Activated T-cell treated with anti-CD3 and anti-CD28 coated beads, Interleukin-2, amount 50 U/mL, for 1 hour (primary cell): Measurements from ENCODE around the gene PRICKLE4.
"Not testable (repeated sequence)": the region's sequence is repeated elsewhere in the genome, so short reads cannot be mapped to it uniquely, and the experiment has no call there.

Experiments
- DNase-seq: peaks from one replicate; pipeline ENCODE4 v3.0.0-alpha.2; 2020

The PRICKLE4 gene

GRCh38 chr6:41746107-41746506, 34.5 kb upstream of the PRICKLE4 start:
- no peak for DNase-seq

GRCh38 chr6:41747256-41748101, 33.1 kb upstream of the PRICKLE4 start, which contains the start of gene PGC:
TSS of gene PGC (minus strand) at chr6:41747397. CDS start at chr6:41747334, 63 bp downstream.
- no peak for DNase-seq

DNA sequence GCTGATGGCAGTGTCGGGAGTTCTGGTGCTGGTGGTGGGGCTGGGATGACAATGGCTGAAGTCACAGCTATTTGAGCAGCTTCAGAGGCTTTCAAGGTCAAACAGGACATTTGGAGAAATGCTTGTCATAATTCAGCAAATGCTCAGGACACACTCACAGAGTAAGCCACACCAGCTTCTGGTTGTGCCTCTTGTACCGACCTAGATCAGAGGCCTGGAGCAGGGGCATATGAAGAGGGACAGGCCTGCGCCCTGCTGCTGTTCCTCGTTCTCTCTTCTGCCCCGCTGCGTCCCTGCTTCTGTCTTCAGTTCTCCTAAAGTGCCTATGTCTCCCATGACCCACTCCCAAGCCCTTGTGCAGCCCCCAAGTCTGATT, 32.5 kb upstream of the PRICKLE4 start:
- DNase-seq: no peak

DNA sequence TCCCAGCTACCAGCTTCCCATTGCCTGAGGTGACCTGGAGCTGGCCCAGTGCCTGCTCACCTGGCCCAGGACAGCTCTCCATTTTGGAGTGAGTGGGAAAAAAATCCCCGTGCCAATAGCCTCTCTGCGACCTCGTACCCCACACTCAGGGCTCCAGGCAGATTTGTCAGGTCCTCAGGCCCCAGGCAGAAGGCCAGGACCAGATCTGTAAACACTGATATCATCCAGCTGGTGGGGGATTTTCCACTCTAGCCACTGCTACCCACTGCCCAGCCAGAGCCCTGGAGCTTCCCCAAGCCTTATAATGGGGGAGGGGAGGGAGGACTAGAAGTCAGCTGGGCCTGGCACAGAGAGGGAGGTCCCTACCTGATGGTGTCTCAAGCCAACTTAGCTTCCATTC, 32.0 kb upstream of the PRICKLE4 start:
- DNase-seq: no peak

- DNase-seq: no peak
Observed at GRCh38 chr6:41750374-41750773, 30.2 kb upstream of the PRICKLE4 start.

DNA sequence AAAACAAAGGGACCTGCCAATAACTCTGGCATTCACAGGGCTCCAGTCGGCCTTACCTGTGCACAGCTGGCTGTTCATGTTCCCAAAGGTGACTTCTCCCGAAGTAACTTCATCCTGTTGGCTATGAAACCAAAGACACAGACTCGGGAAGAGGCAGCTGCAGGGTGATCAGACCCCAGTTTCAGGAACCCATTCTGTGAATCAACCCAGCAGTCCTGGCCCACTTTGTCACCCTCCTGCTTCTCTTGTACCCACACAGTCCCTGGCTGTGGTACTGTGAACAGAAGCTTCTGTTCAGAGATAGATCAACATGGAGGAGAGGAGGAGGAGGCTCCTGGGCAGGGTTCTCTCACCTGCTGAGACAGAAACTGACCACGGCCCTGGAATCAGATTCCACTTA, 24.7 kb upstream of the PRICKLE4 start:
- DNase-seq: no peak

DNA sequence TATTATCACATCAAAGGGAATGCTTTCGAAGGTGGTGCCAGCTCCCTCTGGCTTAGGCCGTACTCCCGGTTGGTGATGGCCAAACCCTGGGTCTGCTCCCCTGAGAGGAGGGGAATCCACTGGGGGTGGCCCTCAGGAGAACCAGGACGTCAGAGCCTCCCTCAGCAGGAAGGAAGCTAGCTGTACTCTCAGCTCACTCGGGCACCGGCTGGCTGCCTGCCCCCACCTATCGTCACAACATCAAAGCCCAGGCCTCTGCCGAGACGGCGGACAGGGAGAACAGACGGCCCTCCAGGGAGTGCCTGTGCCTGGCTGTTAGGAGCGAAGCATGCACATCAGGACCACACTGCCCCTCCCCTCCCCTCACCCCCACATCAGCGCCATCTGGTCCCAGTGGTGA, 24.2 kb upstream of the PRICKLE4 start:
- DNase-seq: no peak

DNA sequence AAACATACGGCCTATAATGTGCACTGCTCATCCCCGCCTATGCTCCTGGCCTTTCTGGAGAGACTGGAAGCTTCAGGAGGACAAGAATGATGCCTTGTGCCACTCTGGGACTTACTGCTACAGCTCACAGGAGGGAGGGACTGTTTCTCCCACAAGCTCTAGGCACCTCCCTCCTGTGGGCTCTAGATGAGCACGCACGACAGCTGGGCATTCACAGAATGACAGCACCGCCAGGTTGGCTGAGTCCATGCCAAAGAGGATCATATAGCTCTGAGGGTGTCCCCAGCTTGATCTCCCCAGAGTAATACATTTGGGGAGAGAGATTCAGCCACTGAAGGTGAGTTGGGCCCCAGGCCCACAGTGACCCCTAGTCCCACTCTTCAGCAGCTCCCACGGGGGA, 23.3 kb upstream of the PRICKLE4 start:
- no peak for DNase-seq

DNA sequence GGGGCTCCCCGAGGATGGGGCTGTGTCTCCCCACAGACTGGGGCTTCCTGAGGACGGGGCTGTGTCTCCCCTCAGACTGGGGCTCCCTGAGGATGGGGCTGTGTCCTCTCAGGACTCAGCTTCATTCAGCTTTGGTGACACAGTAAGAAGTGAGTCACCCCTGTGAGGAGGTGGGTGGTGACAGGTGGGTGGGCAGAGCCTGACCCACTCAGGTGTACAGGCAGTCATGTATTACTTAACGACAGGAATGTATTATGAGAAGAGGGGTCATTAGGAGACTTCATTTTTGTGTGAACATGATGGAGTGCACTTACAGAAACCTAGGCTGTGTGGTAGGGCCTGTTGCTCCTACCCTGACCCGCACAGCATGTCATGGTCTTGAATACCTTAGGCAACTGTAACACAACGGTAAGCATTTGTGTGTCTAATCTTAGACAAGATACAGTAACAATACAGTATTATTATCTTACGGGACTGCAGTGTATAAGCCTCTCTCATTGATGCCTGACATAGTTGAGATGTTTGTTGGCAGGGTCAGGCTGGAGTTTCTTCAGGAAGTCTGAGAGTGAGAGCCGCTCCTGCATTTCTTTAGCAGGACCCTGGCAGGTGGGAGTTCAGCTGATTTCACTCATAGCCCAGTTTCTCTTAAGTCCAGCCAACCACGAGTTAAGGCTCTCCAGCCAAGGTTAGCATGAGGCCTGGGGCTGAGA, 22.5 kb upstream of the PRICKLE4 start:
- no peak for DNase-seq

- no peak for DNase-seq
Observed at GRCh38 chr6:41758641-41759035, 21.9 kb upstream of the PRICKLE4 start.

DNA sequence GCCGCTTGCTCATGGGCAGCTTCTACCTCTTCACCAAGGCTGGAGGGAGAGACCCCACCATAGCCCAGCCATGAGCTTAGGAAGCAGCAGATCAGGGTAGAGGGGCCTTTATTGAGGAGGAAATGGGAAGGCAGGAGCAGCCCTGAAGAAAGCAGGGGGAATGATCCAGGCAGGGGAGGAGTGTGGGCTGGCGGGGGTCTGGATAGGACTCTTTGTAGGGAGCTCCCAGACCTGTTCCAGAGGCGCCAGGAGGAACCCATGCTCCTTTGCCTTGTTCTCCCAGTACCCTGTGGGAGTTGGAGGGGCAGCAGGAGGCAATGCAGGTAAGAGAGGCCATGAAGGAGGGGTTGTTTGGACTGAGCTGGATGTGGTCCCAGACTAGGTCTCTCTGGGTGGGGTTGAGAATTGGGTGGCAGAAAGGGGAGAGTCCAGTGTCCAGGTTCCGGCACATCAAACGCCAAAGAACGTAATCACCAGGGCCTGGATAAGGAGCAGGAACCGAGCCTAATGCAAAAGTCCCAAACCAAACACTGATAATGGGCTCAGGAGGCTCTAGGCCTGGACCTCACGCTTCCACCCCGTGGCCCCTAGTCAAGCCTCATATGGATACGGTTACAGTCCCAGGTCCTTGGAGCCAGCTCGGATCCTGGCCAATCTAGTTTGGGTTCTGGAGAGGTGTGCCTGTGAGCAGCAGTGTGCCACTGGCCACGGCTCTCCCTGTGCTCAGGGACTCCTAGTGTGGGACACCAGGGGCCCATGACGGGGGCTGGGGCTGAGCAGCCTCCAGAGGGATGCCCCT, 21.3 kb upstream of the PRICKLE4 start:
- no peak for DNase-seq

DNA sequence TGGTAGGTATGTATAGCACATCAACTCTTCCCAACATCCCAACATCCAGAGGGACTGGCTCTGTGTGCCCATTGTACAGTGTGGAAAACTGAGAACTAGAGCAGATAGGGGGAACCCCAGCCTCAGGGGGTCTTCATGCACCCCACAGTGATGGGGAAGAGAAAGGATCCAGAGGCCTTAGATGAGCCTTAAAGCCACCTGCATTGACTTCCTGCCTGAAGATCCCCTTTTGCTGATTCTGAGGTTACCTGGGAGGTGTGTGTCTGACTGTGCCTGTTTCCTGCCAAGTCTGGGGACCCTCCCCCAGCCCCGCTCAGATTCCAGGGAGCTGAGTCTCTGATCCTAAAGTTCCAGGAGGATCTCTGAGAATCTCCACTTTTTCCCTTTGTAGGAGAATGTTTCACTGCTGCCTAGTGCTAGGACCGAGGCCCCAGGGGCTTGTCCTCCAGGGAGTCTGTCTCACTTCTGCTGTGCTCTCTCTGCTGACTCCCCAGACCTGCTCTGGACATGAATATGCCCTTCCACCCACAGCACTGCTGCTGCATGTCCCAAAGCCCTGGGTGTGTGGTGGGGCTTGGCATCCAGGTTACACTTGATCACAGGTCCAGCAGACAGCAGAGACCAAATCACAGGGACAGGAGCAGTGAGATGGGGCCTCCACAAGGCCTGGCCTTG, 20.5 kb upstream of the PRICKLE4 start:
- DNase-seq: no peak

DNA sequence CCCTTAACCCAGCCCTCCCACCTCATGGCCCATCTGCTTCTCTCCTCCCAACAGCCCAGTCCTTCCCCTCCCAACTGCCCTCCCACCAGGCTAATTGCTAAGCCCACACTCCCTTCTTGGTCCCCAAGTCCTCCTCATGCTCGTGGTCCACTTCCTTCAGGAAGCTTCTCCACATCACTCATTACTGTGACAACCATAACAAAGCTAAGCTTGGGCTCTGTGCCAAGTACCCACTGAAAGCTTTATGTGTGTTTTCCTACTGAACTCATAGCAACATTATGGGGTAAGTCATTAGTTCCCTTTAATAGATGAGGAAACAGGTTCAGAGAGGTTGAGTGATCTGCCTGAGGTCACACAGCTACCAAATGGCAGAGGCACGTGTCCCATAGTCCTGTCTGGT, 17.1 kb upstream of the PRICKLE4 start:
- DNase-seq: no peak

GRCh38 chr6:41766043-41766664, 14.4 kb upstream of the PRICKLE4 start:
- not testable (repeated sequence) for DNase-seq

GRCh38 chr6:41767112-41767833, 13.3 kb upstream of the PRICKLE4 start:
- no peak for DNase-seq

- no peak for DNase-seq
Observed at GRCh38 chr6:41768545-41769308, 11.9 kb upstream of the PRICKLE4 start.

DNA sequence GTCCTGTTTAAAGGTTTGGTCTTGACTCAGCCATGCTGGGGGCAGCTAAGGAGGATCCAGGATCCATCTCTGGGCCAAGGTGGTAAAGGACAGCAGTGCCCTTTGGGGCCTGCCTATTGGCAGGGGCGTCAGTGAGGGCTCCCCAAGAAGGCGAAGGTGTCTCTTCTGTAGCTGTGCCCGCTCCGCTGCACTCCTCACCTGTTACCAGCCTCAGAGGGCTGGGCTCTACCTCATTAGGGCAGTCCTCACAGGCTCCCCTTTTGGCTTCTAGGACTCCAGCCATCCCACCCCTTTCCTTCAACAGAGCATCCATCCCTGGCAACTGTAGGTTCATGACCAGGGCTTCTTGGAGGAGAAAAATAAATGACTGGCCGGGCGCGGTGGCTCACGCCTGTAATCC, 11.2 kb upstream of the PRICKLE4 start:
- DNase-seq: no peak

GRCh38 chr6:41770381-41771057, 10.1 kb upstream of the PRICKLE4 start:
- no peak for DNase-seq

DNA sequence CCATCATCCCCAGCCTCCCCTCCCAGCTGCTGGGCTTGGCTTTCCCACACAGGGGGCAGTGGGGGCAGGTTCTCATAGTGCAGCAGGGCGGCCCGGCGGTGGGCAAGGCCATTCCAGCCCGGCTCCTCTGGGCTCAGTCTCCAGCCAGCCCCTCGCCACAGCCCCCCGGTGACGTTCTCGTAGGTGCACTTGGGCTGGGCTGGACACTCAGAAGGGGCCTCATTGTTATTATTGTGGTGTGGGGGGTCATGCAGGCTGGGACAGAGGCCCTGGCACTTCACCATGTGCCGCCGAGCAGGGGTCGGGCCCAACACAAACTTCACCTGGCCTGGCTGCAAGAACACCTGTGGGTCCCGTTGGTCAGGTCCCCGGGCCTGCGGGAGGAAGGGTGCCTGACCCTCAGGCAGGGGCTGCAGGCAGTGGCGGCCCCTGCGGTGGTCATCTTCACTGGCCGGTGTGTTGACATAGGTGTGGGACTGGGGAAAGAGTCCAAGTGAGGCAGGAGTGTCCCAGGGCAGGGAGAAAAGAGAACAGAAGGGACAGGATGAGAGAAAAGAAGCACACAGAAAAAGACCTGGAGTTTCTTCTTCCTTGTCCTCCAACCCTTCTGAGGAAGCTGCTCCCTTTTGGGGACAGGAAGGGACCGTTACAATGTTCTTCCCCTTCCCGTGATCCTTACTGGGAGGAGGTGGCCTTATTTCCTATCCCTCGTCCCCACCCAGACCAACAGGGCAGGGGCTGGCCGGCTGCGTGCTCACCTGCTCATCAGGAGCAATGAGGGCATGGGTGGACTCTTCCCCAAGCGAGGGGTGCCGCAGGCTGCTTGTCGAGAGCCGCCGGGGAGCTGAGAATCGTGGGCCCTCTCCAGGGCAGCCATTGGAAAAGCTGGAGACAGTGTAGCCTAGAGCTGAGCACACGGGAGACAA, 9.3 kb upstream of the PRICKLE4 start:
- DNase-seq: no peak
